ENCODE results near the gene DEGS1.

DNA sequence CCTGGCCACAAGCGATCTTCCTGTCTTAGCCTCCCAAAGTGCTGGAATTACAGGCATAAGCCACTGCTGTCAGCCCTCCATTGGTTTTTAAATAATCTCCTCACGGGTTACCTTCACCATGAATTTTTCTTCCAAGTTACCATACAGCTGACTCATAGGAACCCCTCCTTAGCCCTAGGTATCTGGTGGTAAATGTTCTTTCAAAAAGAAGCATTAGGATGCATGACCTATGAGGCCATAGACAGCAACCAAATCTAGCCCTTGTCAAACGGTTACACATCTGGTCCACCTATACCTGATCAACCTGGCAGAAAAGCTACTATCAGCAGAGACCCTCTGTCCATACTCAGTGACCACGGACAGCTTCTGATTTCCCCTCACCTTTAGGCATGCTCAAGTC is 12.7 kb upstream of the DEGS1 start:
- TF ChIP-seq, protein P1, sequence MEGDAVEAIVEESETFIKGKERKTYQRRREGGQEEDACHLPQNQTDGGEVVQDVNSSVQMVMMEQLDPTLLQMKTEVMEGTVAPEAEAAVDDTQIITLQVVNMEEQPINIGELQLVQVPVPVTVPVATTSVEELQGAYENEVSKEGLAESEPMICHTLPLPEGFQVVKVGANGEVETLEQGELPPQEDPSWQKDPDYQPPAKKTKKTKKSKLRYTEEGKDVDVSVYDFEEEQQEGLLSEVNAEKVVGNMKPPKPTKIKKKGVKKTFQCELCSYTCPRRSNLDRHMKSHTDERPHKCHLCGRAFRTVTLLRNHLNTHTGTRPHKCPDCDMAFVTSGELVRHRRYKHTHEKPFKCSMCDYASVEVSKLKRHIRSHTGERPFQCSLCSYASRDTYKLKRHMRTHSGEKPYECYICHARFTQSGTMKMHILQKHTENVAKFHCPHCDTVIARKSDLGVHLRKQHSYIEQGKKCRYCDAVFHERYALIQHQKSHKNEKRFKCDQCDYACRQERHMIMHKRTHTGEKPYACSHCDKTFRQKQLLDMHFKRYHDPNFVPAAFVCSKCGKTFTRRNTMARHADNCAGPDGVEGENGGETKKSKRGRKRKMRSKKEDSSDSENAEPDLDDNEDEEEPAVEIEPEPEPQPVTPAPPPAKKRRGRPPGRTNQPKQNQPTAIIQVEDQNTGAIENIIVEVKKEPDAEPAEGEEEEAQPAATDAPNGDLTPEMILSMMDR (conservative IDR thresholded peaks at IDR 0.05): no peak
- TF ChIP-seq EZH2 (IDR thresholded peaks at IDR 0.05; ENCODE audit: low read depth): no peak
